Caco-2 (cell line): ENCODE data around the gene PSTPIP2. TPM values are rescaled to one million over a fixed set of nuclear protein-coding genes. Genes with fewer than 3 reads are reported as not detected.

Experiments
- BruUV-seq: library from RNA; stranded (reverse); fragments of 400-500 nt; replicated peaks from 2 replicates; lab custom pipeline; 2021; lab: Mats Ljungman, UMichigan
- CTCF ChIA-PET: fragments of 300-600 bp; sonication (Branson Sonifier 250); formaldehyde crosslinking; loops from one replicate; lab custom pipeline; 2022; ENCODE audit warnings: antibody characterized with exemption; lab: Charles Lee
- POLR2A ChIA-PET: fragments of 300-600 bp; sonication (Branson Sonifier 250); formaldehyde crosslinking; loops from one replicate; lab custom pipeline; 2022; ENCODE audit warnings: antibody characterized with exemption; lab: Charles Lee
- DNase-seq, 2 experiments: peaks; one replicate each; pipeline versions ENCODE4 v3.0.0 to v3.0.0-alpha.2; 2020 to 2022
- H3K27me3 ChIP-seq: replicated peaks from 2 replicates; pipeline ENCODE4 v1.6.0; 2011; ENCODE audit warnings: low read length; ENCODE audit not compliant: control insufficient read depth, insufficient read depth
- H3K36me3 ChIP-seq: 2 replicates; pipeline ENCODE4 v1.5.1; 2011; ENCODE audit warnings: low read length; ENCODE audit not compliant: control insufficient read depth, insufficient read depth
- H3K4me1 ChIP-seq: fragments of 250-450 bp; sonication (Bioruptor Pico); 2 replicates; pipeline ENCODE4 v1.5.1; 2020; ENCODE audit warnings: mild to moderate bottlenecking
- H3K4me3 ChIP-seq: 2 replicates; pipeline ENCODE4 v1.5.1; 2011; ENCODE audit warnings: low read depth, mild to moderate bottlenecking, control low read depth, low read length
- H3K9me3 ChIP-seq: fragments of 250-450 bp; sonication (Bioruptor Pico); 2 replicates; pipeline ENCODE4 v1.5.1; 2020; ENCODE audit warnings: mild to moderate bottlenecking, moderate library complexity
- H3K27ac Mint-ChIP-seq: one replicate; pipeline ENCODE4 v1.8.0; 2022; ENCODE audit warnings: mixed read lengths; ENCODE audit not compliant: unreplicated experiment
- H3K27me3 Mint-ChIP-seq: one replicate; pipeline ENCODE4 v1.8.0; 2022; ENCODE audit warnings: mixed read lengths; ENCODE audit not compliant: insufficient read depth, unreplicated experiment
- H3K36me3 Mint-ChIP-seq: one replicate; pipeline ENCODE4 v1.8.0; 2022; ENCODE audit warnings: mild to moderate bottlenecking, mixed read lengths; ENCODE audit not compliant: insufficient read depth, unreplicated experiment
- H3K4me1 Mint-ChIP-seq: one replicate; pipeline ENCODE4 v1.8.0; 2022; ENCODE audit warnings: low read depth, mixed read lengths; ENCODE audit not compliant: unreplicated experiment
- H3K4me3 Mint-ChIP-seq: one replicate; pipeline ENCODE4 v1.8.0; 2022; ENCODE audit warnings: mild to moderate bottlenecking, moderate library complexity, mixed read lengths; ENCODE audit not compliant: unreplicated experiment
- H3K9me3 Mint-ChIP-seq: one replicate; pipeline ENCODE4 v1.8.0; 2022; ENCODE audit warnings: mixed read lengths; ENCODE audit not compliant: unreplicated experiment
- intact Hi-C: fragments of 100-400 bp; cut with micrococcal nuclease; formaldehyde crosslinking; loops from one replicate; pipeline ENCODE4 v1.10.0; 2022; ENCODE audit not compliant: unreplicated experiment
- total RNA-seq: library from RNA; stranded (reverse); gene quantifications from 2 replicates; pipeline ENCODE4 v1.2.3, GENCODE V29; 2022
- TF ChIP-seq, protein P1 (sequence below), 2 experiments: fragments of 200-600 bp in 1 of 2; IDR thresholded peaks; 1 replicate in 1 of 2; 2 replicates in 1 of 2; pipeline versions ENCODE4 v1.5.1 to v1.8.0; 2011 to 2022; ENCODE audit warnings: antibody characterized with exemption in 1 of 2, control low read depth in 1 of 2, inconsistent platforms in 1 of 2, low read depth in 1 of 2, low read length in 1 of 2, mild to moderate bottlenecking in 1 of 2, moderate library complexity in 1 of 2; ENCODE audit not compliant: insufficient read depth in 1 of 2, severe bottlenecking in 1 of 2, unreplicated experiment in 1 of 2

Gene PSTPIP2
- total RNA-seq, 1 experiment from 2014 or later = 13.3 TPM

DNA sequence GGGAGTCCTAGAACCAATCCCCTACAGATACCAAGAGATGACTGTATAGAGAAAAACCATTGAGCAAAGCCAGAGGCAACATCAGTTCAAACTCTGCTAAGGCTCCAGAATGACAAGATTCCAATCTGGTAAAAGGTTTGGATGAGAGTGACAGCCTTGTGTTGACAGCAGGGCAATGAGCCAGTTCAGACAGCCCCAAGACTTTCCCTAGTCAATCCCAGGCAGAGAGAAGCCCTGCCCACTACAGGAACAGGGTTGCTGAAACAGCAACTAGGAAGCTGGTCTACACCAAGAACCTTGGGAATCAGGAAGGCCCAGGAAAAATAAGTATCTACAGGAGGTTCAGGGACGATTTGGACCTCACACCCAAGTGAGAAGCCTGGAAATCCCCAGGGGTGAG is 3.3 kb downstream of the PSTPIP2 start:
- no peak overlapping the region for H3K27ac Mint-ChIP-seq
- ChIA-PET CTCF (no interaction called here), POLR2A (no interaction called here)
- no peaks in the 10 kb centered on the region for H3K36me3 ChIP-seq
- no peaks in the 10 kb centered on the region for H3K9me3 ChIP-seq
- H3K36me3 Mint-ChIP-seq = peaks cover 21% of the 10 kb centered on the region
- no peak overlapping the region for H3K4me3 ChIP-seq
- intact Hi-C loops = no loop called here
- no peaks in the 10 kb centered on the region for H3K27me3 Mint-ChIP-seq
- TF ChIP-seq, protein P1, sequence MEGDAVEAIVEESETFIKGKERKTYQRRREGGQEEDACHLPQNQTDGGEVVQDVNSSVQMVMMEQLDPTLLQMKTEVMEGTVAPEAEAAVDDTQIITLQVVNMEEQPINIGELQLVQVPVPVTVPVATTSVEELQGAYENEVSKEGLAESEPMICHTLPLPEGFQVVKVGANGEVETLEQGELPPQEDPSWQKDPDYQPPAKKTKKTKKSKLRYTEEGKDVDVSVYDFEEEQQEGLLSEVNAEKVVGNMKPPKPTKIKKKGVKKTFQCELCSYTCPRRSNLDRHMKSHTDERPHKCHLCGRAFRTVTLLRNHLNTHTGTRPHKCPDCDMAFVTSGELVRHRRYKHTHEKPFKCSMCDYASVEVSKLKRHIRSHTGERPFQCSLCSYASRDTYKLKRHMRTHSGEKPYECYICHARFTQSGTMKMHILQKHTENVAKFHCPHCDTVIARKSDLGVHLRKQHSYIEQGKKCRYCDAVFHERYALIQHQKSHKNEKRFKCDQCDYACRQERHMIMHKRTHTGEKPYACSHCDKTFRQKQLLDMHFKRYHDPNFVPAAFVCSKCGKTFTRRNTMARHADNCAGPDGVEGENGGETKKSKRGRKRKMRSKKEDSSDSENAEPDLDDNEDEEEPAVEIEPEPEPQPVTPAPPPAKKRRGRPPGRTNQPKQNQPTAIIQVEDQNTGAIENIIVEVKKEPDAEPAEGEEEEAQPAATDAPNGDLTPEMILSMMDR (IDR thresholded peaks at IDR 0.05; ENCODE audit: insufficient read depth in 1 of 2, low read depth in 1 of 2, low read length in 1 of 2, severe bottlenecking in 1 of 2, unreplicated experiment in 1 of 2) = no peak
- H3K4me1 ChIP-seq = 0 out of 2 replicates have a peak, but pooled peaks cover under 1% of the 10 kb centered on the region
- no peaks in the 10 kb centered on the region for H3K27me3 ChIP-seq
- no peaks in the 10 kb centered on the region for H3K9me3 Mint-ChIP-seq
- BruUV-seq = no TSS peak
- peaks cover 8% of the 10 kb centered on the region for H3K4me1 Mint-ChIP-seq
- DNase-seq = no peak
- H3K4me3 Mint-ChIP-seq = no peak overlapping the region

DNA sequence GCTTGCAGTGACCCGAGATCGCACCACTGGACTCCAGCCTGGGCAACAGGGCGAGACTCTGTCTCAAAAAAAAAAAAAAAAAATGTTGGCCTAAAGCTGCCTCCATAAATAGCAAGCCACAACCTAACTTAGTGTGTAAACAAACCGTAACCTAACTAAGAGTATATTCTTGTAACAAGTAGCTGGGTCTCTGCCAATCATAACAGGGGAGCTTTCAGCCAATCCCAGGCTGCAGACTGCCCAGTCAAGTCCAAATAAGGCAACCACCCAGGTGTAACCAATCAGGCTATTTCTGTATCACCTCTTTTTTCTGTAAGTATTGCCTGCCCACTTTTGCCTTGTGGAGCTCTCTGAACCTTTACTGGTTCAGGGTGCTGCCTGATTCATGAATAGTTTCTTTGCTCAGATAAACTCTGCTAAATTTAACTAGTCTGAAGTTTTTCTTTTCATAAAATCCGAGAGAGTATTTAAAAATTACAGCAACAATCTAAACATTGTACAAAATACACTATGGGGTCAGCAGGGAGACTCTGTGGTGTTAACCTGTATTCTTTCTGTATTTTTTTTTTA is 4.5 kb downstream of the PSTPIP2 start:
- no peak overlapping the region for H3K27ac Mint-ChIP-seq
- no peaks in the 10 kb centered on the region for H3K4me1 ChIP-seq
- H3K9me3 Mint-ChIP-seq = no peaks in the 10 kb centered on the region
- TF ChIP-seq, protein P1 (IDR thresholded peaks at IDR 0.05; ENCODE audit: insufficient read depth in 1 of 2, low read depth in 1 of 2, low read length in 1 of 2, severe bottlenecking in 1 of 2, unreplicated experiment in 1 of 2) = no peak
- H3K4me3 ChIP-seq = no peak overlapping the region
- peaks cover 8% of the 10 kb centered on the region for H3K4me1 Mint-ChIP-seq
- no peaks in the 10 kb centered on the region for H3K36me3 ChIP-seq
- H3K9me3 ChIP-seq = no peaks in the 10 kb centered on the region
- POLR2A ChIA-PET = no interaction called here
- H3K27me3 Mint-ChIP-seq = no peaks in the 10 kb centered on the region
- H3K36me3 Mint-ChIP-seq = peaks cover 16% of the 10 kb centered on the region
- intact Hi-C loops = no loop called here
- CTCF ChIA-PET = interaction anchor here (0.8 kb wide), 1 partner anchor 15 kb away, joined by 3 read pairs; no protein-coding TSS in a partner anchor
- no peak overlapping the region for H3K4me3 Mint-ChIP-seq
- H3K27me3 ChIP-seq = no peaks in the 10 kb centered on the region
- peak; percentile 22 to 47 for DNase-seq
- BruUV-seq = no TSS peak

DNA sequence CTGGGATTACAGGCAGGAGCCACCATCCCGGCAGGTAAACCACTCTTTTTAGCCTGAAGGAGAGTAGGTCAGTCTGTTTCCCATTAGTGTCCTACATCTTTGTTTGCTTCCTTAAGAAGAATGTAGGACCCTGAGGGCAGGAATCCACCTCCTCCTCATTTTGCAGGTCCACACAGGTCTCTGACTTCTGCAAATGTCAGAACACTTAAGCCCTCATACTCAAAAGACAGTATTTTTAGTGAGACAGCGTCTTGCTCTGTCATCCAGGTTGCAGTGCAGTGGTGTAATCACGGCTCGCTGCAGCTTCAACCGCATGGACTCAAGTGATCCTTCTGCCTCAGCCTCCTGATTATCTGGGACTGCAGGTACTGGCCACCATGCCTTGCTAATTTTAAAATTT is 9.3 kb downstream of the PSTPIP2 start:
- POLR2A ChIA-PET = no interaction called here
- Histone ChIP-seq H3K36me3 (no peaks in the 10 kb centered on the region), H3K4me1 (no peaks in the 10 kb centered on the region), H3K27me3 (no peaks in the 10 kb centered on the region), H3K4me3 (no peak overlapping the region), H3K9me3 (no peaks in the 10 kb centered on the region)
- no peaks in the 10 kb centered on the region for H3K9me3 Mint-ChIP-seq
- intact Hi-C loops = no loop called here
- BruUV-seq = no TSS peak
- no peaks in the 10 kb centered on the region for H3K4me1 Mint-ChIP-seq
- no peaks in the 10 kb centered on the region for H3K27me3 Mint-ChIP-seq
- peak in 1 of 2 experiments; percentile 39 for DNase-seq
- no peaks in the 10 kb centered on the region for H3K36me3 Mint-ChIP-seq
- H3K27ac Mint-ChIP-seq = no peak overlapping the region
- TF ChIP-seq, protein P1 (IDR thresholded peaks at IDR 0.05; ENCODE audit: insufficient read depth in 1 of 2, low read depth in 1 of 2, low read length in 1 of 2, severe bottlenecking in 1 of 2, unreplicated experiment in 1 of 2) = no peak
- CTCF ChIA-PET = no interaction called here
- H3K4me3 Mint-ChIP-seq = no peak overlapping the region
